GM19238 (cell line): ENCODE results near the gene VPS8.
"Not testable (repeated sequence)": the region's sequence is repeated elsewhere in the genome, so short reads cannot be mapped to it uniquely, and the experiment has no call there.

Experiments
- DNase-seq: peaks from one replicate; pipeline ENCODE4 v3.0.0; 2011; ENCODE audit warnings: low spot score; ENCODE audit not compliant: insufficient read length

Gene VPS8

DNA sequence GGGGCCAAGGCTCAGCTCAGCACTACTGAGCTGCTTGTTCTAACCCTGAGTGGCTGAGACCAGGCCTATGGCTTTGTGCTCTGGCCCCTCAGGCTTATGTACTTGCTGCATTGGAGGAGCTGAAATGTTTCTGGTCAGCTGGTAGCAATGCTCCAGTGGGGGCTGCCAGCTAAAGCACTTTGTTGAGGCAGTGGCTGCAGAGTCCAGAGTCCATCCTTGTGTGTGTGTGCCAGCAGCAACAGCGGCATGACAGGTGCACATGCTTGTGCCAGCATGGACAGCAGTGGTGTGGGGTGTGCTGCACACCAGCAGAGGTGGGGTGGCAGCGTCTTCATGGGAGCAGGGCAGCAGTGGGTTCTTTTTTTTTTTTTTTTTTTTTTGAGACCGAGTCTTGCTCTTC is 169.1 kb downstream of the VPS8 start:
- no peak for DNase-seq

- DNase-seq, result no peak
Measured at GRCh38 chr3:184982076-184982475, 170.1 kb downstream of the VPS8 start.

GRCh38 chr3:184985586-184985985 is 173.6 kb downstream of the VPS8 start:
- DNase-seq, result no peak

- no peak for DNase-seq
Measured at GRCh38 chr3:184986366-184986889, 174.5 kb downstream of the VPS8 start.

GRCh38 chr3:184993394-184993793 is 181.4 kb downstream of the VPS8 start:
- DNase-seq, result no peak

DNA sequence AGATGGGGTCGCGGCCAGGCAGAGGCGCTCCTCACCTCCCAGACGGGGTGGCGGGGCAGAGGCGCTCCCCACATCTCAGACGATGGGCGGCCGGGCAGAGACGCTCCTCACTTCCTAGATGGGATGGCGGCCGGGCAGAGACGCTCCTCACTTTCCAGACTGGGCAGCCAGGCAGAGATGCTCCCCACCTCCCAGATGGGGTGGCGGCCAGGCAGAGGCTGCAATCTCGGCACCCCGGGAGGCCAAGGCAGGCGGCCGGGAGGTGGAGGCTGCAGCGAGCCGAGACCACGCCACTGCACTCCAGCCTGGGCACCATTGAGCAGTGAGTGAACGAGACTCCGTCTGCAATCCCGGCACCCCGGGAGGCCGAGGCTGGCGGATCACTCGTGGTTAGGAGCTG is 191.9 kb downstream of the VPS8 start:
- DNase-seq, result not testable (repeated sequence)

GRCh38 chr3:185009650-185010049 is 197.7 kb downstream of the VPS8 start:
- DNase-seq, result no peak

DNA sequence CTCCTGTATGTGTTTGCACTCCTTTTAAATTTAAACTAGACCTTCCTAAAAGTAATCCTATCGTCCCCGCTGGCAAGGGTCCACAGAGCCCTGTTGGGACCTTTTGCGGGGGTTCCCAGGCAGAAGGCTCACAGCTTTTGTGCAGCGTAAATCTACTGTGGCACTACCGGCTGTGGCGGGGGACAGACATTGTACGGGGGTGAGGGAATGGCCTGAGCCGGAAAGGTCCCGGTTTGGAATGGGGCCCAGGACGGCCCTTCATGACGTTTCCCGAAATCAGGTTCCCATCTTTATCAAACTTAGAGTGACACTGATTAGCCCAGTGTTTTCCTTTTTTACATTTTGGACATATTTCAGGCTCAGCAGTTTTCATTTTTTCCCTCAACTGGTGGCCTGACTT is 205.6 kb downstream of the VPS8 start:
- not testable (repeated sequence) for DNase-seq

- not testable (repeated sequence) for DNase-seq
Measured at GRCh38 chr3:185017996-185018395, 206.0 kb downstream of the VPS8 start.

DNA sequence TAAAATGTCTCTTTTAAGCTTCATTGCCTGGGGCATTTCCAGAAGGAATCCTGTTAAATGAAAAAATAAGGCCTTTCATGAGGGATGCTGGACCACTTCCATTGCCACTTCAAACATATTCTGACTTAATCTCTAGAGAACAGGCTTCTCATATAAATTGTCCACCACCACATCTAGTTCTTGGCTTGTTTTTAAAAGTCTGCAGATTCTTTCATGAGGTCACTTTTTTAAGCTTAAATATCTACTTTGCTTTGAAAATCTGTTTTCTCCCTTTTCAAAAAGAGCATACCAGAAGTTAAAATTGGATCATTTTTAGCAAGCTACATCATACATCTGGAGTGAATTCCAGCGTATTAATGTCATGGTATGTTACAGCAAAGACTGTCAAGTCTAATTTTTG is 209.3 kb downstream of the VPS8 start:
- DNase-seq, result no peak

- no peak for DNase-seq
Measured at GRCh38 chr3:185024406-185024805, 212.4 kb downstream of the VPS8 start.

GRCh38 chr3:185024966-185025365 is 213.0 kb downstream of the VPS8 start:
- DNase-seq, result no peak

GRCh38 chr3:185028121-185028520 is 216.2 kb downstream of the VPS8 start:
- no peak for DNase-seq

DNA sequence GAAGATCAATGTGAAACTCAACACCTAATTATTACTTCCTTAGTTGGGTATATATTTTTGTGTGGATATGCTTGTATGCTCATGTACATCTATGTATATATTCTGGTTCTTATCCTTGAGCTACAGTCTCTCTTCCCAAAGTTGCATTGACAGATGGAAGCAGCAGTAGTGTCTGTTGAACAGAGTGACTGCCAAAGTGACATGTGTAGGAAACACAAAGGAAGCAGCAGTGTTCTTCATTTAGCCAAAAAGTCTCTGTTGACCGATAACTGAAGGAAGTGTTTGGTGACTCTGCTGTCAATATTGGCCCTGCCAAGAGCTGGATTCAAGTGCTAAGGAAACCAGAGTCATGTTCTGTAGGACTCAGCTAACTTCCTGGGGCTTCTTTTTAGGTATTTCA is 217.1 kb downstream of the VPS8 start:
- no peak for DNase-seq

- DNase-seq, result no peak
Measured at GRCh38 chr3:185030399-185030798, 218.4 kb downstream of the VPS8 start.

- no peak for DNase-seq
Measured at GRCh38 chr3:185030951-185031350, 219.0 kb downstream of the VPS8 start.

GRCh38 chr3:185037801-185038200 is 225.8 kb downstream of the VPS8 start:
- no peak for DNase-seq

- DNase-seq, result no peak
Measured at GRCh38 chr3:185040425-185040824, 228.5 kb downstream of the VPS8 start.

DNA sequence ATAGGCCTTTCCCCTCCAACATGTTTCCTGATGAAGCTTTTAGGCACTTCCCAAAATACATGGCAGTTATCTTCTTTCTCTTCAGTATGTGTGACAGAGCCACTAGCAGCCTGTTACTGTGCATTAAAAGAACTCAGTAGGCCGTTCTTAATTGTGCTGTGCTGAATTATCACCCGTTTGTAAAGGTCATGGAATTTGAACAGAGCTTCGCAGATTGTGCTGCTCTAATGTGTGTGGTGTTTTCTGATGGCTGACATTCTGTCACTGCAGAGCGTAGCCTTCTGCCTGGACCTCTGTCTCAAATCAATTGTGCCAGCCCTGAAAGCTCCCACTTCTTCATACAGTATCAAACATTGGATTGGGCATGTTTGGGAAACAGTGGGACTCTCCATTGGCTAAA is 229.6 kb downstream of the VPS8 start:
- no peak for DNase-seq

DNA sequence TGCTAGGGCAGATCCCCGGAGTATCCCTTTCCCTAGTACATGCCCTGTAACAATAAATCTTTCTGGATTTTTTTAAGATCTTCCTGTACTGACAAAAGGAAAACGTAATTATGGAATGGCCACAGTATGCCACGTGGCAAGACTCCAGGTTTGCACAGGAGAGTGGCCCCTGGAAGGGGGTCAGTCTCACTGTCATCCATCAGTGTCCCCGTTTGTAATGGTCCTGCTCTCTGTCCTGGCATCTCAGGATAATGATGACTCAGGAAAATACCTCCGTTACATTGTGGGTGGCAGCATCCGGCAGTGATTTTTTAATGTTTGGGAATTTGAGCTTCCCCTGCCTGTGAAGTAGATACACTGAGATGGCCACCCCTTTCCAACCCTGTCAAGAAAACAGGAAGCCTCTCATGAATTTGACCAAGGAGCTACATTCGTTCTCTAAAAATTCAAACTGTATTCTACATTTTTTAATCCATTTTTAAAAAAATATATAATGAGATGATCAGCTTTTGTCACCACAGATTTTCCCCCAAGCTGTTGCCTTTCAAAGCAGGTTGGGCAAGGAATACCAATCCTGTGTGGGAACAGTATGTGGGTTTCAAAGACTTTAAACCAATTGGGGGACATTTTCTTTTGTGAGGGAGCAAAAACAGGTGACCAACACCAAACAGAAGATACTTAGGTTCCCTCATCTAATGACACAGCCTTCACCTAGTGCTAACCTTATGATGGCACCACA is 230.5 kb downstream of the VPS8 start:
- DNase-seq, result no peak

GRCh38 chr3:185046164-185046515 is 234.2 kb downstream of the VPS8 start:
- DNase-seq, result no peak

GRCh38 chr3:185046603-185047002 is 234.6 kb downstream of the VPS8 start:
- DNase-seq, result no peak

DNA sequence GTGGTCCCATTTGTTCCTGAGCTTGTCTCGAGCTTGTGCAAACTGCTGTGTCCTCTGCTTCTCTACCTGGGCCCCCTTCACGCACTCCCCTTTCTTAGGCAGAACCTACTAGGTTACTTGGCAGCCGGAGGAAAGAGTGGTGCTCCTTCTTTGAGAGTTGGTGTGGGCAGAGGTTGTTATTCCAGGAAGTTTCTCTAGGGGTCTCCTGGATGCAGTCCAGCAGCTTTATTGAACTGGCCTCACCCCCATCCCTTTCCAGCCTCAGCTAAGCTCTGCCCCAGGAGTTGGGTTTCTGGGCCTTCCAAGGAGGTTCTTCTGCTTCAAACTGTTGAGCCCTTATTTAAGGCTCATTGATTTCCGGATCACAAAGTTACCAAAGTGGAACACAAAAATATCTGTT is 237.7 kb downstream of the VPS8 start:
- no peak for DNase-seq

- DNase-seq, result no peak
Measured at GRCh38 chr3:185051801-185052200, 239.8 kb downstream of the VPS8 start.
